Panc1 (cell line): ENCODE results near the gene TMOD1. TPM values are rescaled to one million over a fixed set of nuclear protein-coding genes. Genes with fewer than 3 reads are reported as not detected.
"Not testable (repeated sequence)": the region's sequence is repeated elsewhere in the genome, so short reads cannot be mapped to it uniquely, and the experiment has no call there.

ENCODE experiments used
- ATAC-seq: fragments of 200-7000 bp; cut with Tn5 transposase; 2 replicates; pipeline ENCODE4 v1.9.1; 2020; ENCODE audit warnings: mild to moderate bottlenecking, moderate library complexity
- BruUV-seq: library from RNA; stranded (reverse); fragments of 400-500 nt; replicated peaks from 2 replicates; lab custom pipeline; 2021; lab: Mats Ljungman, UMichigan
- CTCF ChIA-PET: fragments of 300-600 bp; sonication (Branson Sonifier 250); formaldehyde crosslinking; loops from one replicate; lab custom pipeline; 2022; ENCODE audit warnings: antibody characterized with exemption; lab: Charles Lee
- POLR2A ChIA-PET: fragments of 300-600 bp; sonication (Branson Sonifier 250); formaldehyde crosslinking; loops from one replicate; lab custom pipeline; 2022; ENCODE audit warnings: antibody characterized with exemption; lab: Charles Lee
- DNase-seq: peaks from one replicate; pipeline ENCODE4 v3.0.0-alpha.2; 2010; ENCODE audit warnings: low read depth, low spot score
- H3K27ac ChIP-seq: 2 replicates; pipeline ENCODE4 v1.5.1; 2011; ENCODE audit warnings: mild to moderate bottlenecking, low read length, inconsistent platforms
- H3K27me3 ChIP-seq: fragments of 200-500 bp; sonication (Bioruptor generic); 2 replicates; pipeline ENCODE4 v1.6.0; 2014; ENCODE audit warnings: low read length, inconsistent platforms; ENCODE audit not compliant: control insufficient read depth, insufficient read depth
- H3K36me3 ChIP-seq: fragments of 200-500 bp; sonication (Bioruptor generic); 2 replicates; pipeline ENCODE4 v1.5.1; 2014; ENCODE audit warnings: inconsistent platforms, mild to moderate bottlenecking, low read length, moderate library complexity; ENCODE audit not compliant: control insufficient read depth, insufficient read depth
- H3K4me1 ChIP-seq: 2 replicates; pipeline ENCODE4 v1.5.1; 2011; ENCODE audit warnings: inconsistent platforms, mild to moderate bottlenecking, low read length, moderate library complexity; ENCODE audit not compliant: control insufficient read depth, insufficient read depth
- H3K4me3 ChIP-seq, 2 experiments: 2 replicates each; pipeline ENCODE4 v1.5.1; 2011 to 2012; ENCODE audit warnings: low read depth in 2 of 2, low read length in 2 of 2, mild to moderate bottlenecking in 2 of 2, inconsistent platforms in 1 of 2, moderate library complexity in 1 of 2
- H3K9me3 ChIP-seq: fragments of 200-500 bp; sonication (Bioruptor generic); 2 replicates; pipeline ENCODE4 v1.5.1; 2014; ENCODE audit warnings: low read depth, mild to moderate bottlenecking, inconsistent platforms, low read length, moderate library complexity; ENCODE audit not compliant: control insufficient read depth, insufficient read depth
- POLR2AphosphoS5 ChIP-seq: IDR thresholded peaks from 2 replicates; pipeline ENCODE4 v1.6.1; 2012; ENCODE audit warnings: mild to moderate bottlenecking, low read depth, low read length, moderate library complexity
- REST ChIP-seq, 2 experiments: IDR thresholded peaks; 2 replicates each; pipeline ENCODE4 v1.6.1; 2011 to 2012; ENCODE audit warnings: low read depth in 2 of 2, control low read depth in 1 of 2, low read length in 1 of 2, mild to moderate bottlenecking in 1 of 2, moderate library complexity in 1 of 2; ENCODE audit not compliant: insufficient read depth in 1 of 2
- SIN3A ChIP-seq: IDR thresholded peaks from 2 replicates; pipeline ENCODE4 v1.6.1; 2012; ENCODE audit warnings: low read depth, mild to moderate bottlenecking, low read length, moderate library complexity, borderline replicate concordance; ENCODE audit not compliant: insufficient read depth
- TCF7L2 ChIP-seq: IDR thresholded peaks from 2 replicates; pipeline ENCODE4 v1.6.1; 2011; ENCODE audit warnings: mild to moderate bottlenecking, low read depth, low read length, inconsistent platforms
- in situ Hi-C: cut with HindIII; loops from 2 replicates; pipeline ENCODE4 v1.10.0; 2016; ENCODE audit warnings: low sequenced_read_pairs, low pct_unique_long_range_greater_than_20kb
- intact Hi-C: fragments of 100-400 bp; cut with micrococcal nuclease; formaldehyde crosslinking; loops from one replicate; pipeline ENCODE4 v1.10.0; 2022; ENCODE audit not compliant: unreplicated experiment
- total RNA-seq: library from RNA; stranded (reverse); gene quantifications from one replicate; pipeline ENCODE4 v1.2.1, GENCODE V29; 2021; ENCODE audit not compliant: unreplicated experiment
- TF ChIP-seq, protein P1 (sequence below): fragments of 450-650 bp; IDR thresholded peaks from 2 replicates; pipeline ENCODE4 v1.5.1; 2017; ENCODE audit warnings: mild to moderate bottlenecking

Gene TMOD1
- total RNA-seq, 1 experiment from 2014 or later = 1.4 TPM

DNA sequence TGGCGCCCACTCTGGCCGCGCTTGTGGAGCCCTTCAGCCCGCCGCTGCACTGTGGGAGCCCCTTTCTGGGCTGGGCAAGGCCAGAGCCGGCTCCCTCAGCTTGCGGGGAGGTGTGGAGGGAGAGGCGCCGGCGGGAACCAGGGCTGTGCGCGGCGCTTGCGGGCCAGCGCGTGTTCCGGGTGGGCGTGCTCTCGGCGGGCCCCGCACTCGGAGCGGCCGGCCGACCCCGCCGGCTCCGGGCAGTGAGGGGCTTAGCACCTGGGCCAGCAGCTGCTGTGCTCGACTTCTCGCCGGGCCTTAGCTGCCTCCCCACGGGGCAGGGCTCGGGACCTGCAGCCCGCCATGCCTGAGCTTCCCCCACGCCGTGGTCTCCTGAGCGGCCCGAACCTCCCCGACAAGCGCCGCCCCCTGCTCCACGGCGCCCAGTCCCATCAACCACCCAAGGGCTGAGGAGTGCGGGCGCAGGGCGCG, 72.7 kb downstream of the TMOD1 start:
- H3K9me3 ChIP-seq, intact Hi-C loops, BruUV-seq, in situ Hi-C loops, H3K27me3 ChIP-seq, ATAC-seq, CTCF ChIA-PET, H3K4me3 ChIP-seq, POLR2A ChIA-PET, H3K36me3 ChIP-seq, DNase-seq, H3K27ac ChIP-seq, H3K4me1 ChIP-seq: not testable (repeated sequence)

- DNase-seq, in situ Hi-C loops, H3K4me3 ChIP-seq, CTCF ChIA-PET, intact Hi-C loops, H3K36me3 ChIP-seq, H3K27ac ChIP-seq, ATAC-seq, BruUV-seq, H3K27me3 ChIP-seq, H3K4me1 ChIP-seq, H3K9me3 ChIP-seq, POLR2A ChIA-PET: not testable (repeated sequence)
These were observed 73.6 kb downstream of the TMOD1 start for GRCh38 chr9:97574921-97575672.

DNA sequence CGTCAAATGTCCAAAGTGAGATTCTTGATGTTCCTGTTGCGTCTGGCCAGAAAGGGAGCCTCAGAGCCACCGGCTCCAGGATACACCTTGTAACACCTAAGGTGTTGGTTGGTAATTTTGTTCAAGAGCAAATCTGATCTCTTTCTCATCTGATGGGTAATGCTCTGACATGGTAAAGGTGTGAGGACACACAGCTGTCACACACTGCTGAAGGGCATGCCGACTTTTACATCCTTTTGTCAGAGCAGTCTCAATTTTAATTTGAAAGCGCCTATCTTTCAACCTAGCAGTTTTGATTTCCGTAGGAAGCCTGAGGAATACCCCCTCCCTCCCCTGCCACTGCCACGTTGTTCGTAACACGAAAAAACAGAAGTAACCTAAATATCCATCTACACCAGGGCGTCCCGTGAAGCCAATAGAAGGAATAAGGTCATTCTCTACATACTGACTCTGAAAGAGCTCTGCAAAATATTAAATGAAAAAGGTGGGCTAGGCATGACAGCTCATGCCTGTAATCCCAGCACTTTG, 74.3 kb downstream of the TMOD1 start:
- ATAC-seq = no peak
- no TSS peak for BruUV-seq
- Histone ChIP-seq H3K27ac (no peak overlapping the region), H3K27me3 (no peaks in the 10 kb centered on the region), H3K9me3 (no peaks in the 10 kb centered on the region), H3K4me3 (no peak overlapping the region), H3K36me3 (no peaks in the 10 kb centered on the region), H3K4me1 (no peaks in the 10 kb centered on the region)
- ChIA-PET POLR2A (no interaction called here), CTCF (no interaction called here)
- no peak for DNase-seq
- TF ChIP-seq, protein P1, sequence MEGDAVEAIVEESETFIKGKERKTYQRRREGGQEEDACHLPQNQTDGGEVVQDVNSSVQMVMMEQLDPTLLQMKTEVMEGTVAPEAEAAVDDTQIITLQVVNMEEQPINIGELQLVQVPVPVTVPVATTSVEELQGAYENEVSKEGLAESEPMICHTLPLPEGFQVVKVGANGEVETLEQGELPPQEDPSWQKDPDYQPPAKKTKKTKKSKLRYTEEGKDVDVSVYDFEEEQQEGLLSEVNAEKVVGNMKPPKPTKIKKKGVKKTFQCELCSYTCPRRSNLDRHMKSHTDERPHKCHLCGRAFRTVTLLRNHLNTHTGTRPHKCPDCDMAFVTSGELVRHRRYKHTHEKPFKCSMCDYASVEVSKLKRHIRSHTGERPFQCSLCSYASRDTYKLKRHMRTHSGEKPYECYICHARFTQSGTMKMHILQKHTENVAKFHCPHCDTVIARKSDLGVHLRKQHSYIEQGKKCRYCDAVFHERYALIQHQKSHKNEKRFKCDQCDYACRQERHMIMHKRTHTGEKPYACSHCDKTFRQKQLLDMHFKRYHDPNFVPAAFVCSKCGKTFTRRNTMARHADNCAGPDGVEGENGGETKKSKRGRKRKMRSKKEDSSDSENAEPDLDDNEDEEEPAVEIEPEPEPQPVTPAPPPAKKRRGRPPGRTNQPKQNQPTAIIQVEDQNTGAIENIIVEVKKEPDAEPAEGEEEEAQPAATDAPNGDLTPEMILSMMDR = no peak
- TF ChIP-seq POLR2AphosphoS5 = no peak
- no peak for TF ChIP-seq SIN3A
- TF ChIP-seq TCF7L2 = no peak
- no peak for TF ChIP-seq REST (IDR thresholded peaks at IDR 0.05; ENCODE audit: insufficient read depth in 1 of 2, low read depth in 2 of 2, low read length in 1 of 2)
- intact Hi-C loops = no loop called here
- in situ Hi-C loops = no loop called here
